ENCODE results near the gene SYNDIG1.
"Not testable (repeated sequence)": the region's sequence is repeated elsewhere in the genome, so short reads cannot be mapped to it uniquely, and the experiment has no call there.

The SYNDIG1 gene

DNA sequence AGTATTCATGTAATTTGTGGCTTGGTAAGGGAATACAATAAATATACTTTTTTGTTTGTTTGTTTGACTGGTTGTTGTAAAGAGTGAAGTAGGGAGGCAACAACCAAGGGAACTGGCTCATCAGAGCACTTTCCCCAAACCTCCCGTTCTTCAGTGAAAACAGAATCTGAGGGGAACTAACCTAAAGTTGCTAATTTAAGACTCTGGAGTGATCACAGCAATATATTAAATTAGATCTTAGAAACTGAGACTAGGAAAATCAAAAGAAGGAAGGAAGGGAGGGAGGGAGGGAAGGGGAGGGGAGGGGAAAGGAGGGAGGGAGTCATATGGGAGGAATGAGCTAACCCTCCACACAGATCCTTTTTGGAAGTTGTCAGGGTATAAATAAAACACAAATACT is 144.9 kb downstream of the SYNDIG1 start:
- Histone ChIP-seq H3K27ac (ENCODE audit: low read depth, low read length) (no peak overlapping the region), H3K4me3 (ENCODE audit: low read length) (no peak overlapping the region), H3K36me3 (ENCODE audit: control insufficient read depth, insufficient read depth, low read length) (no peaks in the 10 kb centered on the region)

DNA sequence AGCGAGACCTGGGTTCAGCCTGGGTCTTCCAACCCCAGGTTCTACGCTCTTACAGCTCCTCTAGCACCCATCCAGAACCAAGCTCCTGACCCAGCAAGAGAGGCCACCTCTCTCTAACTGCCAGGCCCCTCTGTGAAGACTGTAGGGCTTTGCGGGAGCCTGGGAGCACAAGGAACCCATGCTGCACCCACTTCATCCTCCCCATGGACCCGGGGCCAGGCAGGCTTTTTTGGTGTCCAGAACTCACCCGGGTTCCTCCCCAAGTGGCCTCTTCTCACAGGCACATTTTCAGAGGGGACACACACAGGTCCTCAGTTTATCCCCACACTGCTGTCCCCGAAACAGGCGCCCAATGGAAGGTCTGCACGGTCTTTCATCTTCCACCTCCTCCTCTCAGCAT is 145.9 kb downstream of the SYNDIG1 start:
- Histone ChIP-seq H3K9ac (ENCODE audit: low read length) (no peak overlapping the region), H3K36me3 (ENCODE audit: control insufficient read depth, insufficient read depth, low read length) (no peaks in the 10 kb centered on the region), H3K27me3 (ENCODE audit: control insufficient read depth, insufficient read depth, low read length) (peaks cover 4% of the 10 kb centered on the region)

More for the DNA sequence above, 144.9 kb downstream of the SYNDIG1 start:
- Histone ChIP-seq H3K9ac (ENCODE audit: low read length) (no peak overlapping the region), H3K27me3 (ENCODE audit: control insufficient read depth, insufficient read depth, low read length) (peaks cover 4% of the 10 kb centered on the region), H3K4me1 (ENCODE audit: control insufficient read depth, insufficient read depth, low read length) (no peaks in the 10 kb centered on the region)

DNA sequence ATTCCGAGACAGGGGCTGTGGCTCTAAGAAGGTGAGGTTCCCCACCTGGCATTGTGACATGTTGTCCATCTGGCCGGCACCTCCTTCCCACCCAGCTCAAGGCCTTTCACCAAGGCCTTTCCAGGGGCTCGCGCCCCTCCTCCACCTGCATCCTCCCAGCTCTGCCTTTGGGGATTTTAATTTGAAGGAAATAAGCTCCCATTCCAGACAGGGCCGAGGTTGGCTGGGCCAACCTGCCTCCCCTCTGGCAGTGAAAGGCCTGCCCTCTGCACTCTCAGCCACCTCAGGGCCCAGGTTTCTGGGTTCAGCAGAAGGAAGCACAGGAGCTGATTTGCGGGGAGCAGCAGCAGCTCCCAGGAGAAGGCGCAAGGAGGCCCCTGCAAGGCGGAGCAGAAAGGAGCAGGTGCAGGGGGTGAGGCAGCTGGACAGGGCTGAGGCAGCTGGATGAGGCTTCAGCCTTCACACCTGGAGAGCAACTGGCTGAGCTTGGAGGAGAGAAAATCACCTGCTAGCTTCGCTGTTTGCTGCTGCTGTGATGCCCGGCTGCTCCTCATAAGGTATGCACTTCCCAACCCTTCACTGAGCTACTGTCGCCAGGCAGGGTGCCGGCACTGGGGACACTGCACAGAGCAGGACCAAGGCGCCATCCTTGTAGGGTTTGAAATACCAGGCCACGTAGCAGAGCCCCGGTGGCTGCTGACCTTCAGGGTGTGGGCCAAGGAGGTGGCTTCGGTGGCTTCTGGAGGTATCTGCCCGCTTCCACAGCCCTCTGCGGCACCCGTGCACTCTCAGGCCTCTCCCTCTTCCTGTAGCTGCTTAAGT is 147.0 kb downstream of the SYNDIG1 start:
- no peaks in the 10 kb centered on the region for H3K36me3 ChIP-seq (ENCODE audit: control insufficient read depth, insufficient read depth, low read length)
- H3K27ac ChIP-seq (ENCODE audit: low read depth, low read length): no peak overlapping the region
- H3K27me3 ChIP-seq (ENCODE audit: control insufficient read depth, insufficient read depth, low read length): peaks cover 4% of the 10 kb centered on the region
- H3K4me1 ChIP-seq (ENCODE audit: control insufficient read depth, insufficient read depth, low read length): no peaks in the 10 kb centered on the region
- H3K9ac ChIP-seq (ENCODE audit: low read length): no peak overlapping the region
- H3K4me3 ChIP-seq (ENCODE audit: low read length): no peak overlapping the region

More for the DNA sequence above, 145.9 kb downstream of the SYNDIG1 start:
- Histone ChIP-seq H3K4me1 (ENCODE audit: control insufficient read depth, insufficient read depth, low read length) (no peaks in the 10 kb centered on the region), H3K4me3 (ENCODE audit: low read length) (no peak overlapping the region), H3K27ac (ENCODE audit: low read depth, low read length) (no peak overlapping the region)

GRCh38 chr20:24617080-24617432 is 147.6 kb downstream of the SYNDIG1 start:
- Histone ChIP-seq H3K9ac (ENCODE audit: low read length) (no peak overlapping the region), H3K4me1 (ENCODE audit: control insufficient read depth, insufficient read depth, low read length) (no peaks in the 10 kb centered on the region), H3K27me3 (ENCODE audit: control insufficient read depth, insufficient read depth, low read length) (peaks cover 4% of the 10 kb centered on the region), H3K4me3 (ENCODE audit: low read length) (no peak overlapping the region), H3K36me3 (ENCODE audit: control insufficient read depth, insufficient read depth, low read length) (no peaks in the 10 kb centered on the region), H3K27ac (ENCODE audit: low read depth, low read length) (no peak overlapping the region)

DNA sequence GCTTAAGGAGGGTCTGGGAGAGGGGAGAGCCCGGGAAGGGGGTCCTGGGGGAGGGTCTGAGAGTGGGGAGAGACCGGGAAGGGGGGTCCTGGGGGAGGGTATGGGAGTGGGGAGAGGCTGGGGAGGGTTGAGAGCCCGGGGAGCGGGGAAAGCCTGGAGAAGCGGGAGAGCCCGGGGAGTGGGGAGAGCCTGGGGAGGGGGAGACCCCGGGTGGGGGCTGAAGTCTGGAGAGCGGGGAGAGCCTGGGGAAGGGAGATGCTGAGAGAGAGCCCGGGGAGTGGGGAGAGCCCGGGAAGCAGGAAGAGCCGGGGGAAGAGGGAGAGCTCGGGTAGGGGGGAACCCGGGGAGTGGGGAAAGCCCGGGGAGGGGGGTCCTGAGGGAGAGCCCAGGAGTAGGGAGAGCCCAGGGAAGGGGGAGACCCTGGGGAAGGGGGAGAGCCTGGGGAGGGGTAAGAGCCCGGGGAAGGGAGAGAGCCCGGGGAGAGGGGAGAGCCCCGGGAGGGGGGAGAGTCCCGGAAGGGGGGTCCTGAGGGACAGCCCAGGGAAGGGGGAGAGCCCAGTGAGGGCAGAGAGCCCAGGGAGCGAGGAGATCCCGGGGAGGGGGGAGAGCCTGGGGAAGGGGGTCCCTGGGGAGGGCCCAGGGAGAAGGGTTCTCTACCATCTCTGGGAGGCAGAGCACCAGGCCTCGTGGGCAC is 148.5 kb downstream of the SYNDIG1 start:
- no peaks in the 10 kb centered on the region for H3K4me1 ChIP-seq (ENCODE audit: control insufficient read depth, insufficient read depth, low read length)
- no peak overlapping the region for H3K4me3 ChIP-seq (ENCODE audit: low read length)
- peaks cover 4% of the 10 kb centered on the region for H3K27me3 ChIP-seq (ENCODE audit: control insufficient read depth, insufficient read depth, low read length)
- no peak overlapping the region for H3K27ac ChIP-seq (ENCODE audit: low read depth, low read length)
- H3K9ac ChIP-seq (ENCODE audit: low read length): no peak overlapping the region
- no peaks in the 10 kb centered on the region for H3K36me3 ChIP-seq (ENCODE audit: control insufficient read depth, insufficient read depth, low read length)

DNA sequence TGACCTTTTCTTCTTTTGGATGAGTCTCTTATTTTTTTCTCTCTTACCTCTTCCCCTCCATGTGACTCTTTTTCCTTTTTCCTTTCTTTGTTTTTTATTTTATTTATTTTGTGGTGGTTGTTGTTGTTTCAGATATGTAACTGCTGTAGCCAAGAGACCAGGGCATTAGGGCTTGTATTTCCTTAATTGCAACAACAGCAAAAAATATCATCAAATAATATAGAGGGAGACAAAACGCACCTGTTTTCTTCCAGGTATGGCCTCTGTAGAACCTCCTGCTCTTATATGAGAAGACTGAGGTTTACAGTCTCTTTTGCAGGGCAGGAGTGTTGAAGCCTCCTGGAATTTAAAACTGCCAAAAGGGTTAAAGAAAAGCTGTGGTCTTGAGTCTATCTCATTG is 149.3 kb downstream of the SYNDIG1 start:
- Histone ChIP-seq H3K9ac (ENCODE audit: low read length) (no peak overlapping the region), H3K27ac (ENCODE audit: low read depth, low read length) (no peak overlapping the region), H3K27me3 (ENCODE audit: control insufficient read depth, insufficient read depth, low read length) (peaks cover 4% of the 10 kb centered on the region), H3K4me3 (ENCODE audit: low read length) (no peak overlapping the region), H3K36me3 (ENCODE audit: control insufficient read depth, insufficient read depth, low read length) (no peaks in the 10 kb centered on the region), H3K4me1 (ENCODE audit: control insufficient read depth, insufficient read depth, low read length) (no peaks in the 10 kb centered on the region)

GRCh38 chr20:24619212-24619611 is 149.8 kb downstream of the SYNDIG1 start:
- Histone ChIP-seq H3K9ac (ENCODE audit: low read length) (no peak overlapping the region), H3K27ac (ENCODE audit: low read depth, low read length) (no peak overlapping the region), H3K4me1 (ENCODE audit: control insufficient read depth, insufficient read depth, low read length) (no peaks in the 10 kb centered on the region), H3K4me3 (ENCODE audit: low read length) (no peak overlapping the region), H3K36me3 (ENCODE audit: control insufficient read depth, insufficient read depth, low read length) (no peaks in the 10 kb centered on the region), H3K27me3 (ENCODE audit: control insufficient read depth, insufficient read depth, low read length) (peaks cover 4% of the 10 kb centered on the region)

GRCh38 chr20:24620937-24621519 is 151.6 kb downstream of the SYNDIG1 start:
- Histone ChIP-seq H3K9ac (ENCODE audit: low read length) (no peak overlapping the region), H3K27ac (ENCODE audit: low read depth, low read length) (no peak overlapping the region), H3K4me1 (ENCODE audit: control insufficient read depth, insufficient read depth, low read length) (no peaks in the 10 kb centered on the region), H3K4me3 (ENCODE audit: low read length) (no peak overlapping the region), H3K27me3 (ENCODE audit: control insufficient read depth, insufficient read depth, low read length) (peaks cover 4% of the 10 kb centered on the region), H3K36me3 (ENCODE audit: control insufficient read depth, insufficient read depth, low read length) (no peaks in the 10 kb centered on the region)

DNA sequence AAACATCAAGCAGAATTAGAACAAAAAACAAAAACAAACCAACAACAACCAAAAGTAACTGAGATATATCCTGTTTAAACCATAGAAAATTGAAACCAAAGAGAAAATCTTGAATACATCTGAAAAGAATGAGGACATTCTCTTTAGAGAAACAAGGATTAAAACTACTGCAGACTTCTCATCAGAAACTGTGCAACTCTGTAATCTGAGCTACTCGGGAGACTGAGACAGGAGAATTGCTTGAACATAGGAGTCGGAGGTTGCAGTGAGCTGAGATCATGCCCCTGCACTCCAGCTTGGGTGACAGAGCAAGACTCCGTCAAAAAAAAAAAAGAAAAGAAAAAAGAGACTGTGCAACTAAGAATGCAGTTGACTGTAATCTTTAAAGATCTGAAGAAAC is 153.4 kb downstream of the SYNDIG1 start:
- no peak overlapping the region for H3K4me3 ChIP-seq (ENCODE audit: low read length)
- H3K4me1 ChIP-seq (ENCODE audit: control insufficient read depth, insufficient read depth, low read length): no peaks in the 10 kb centered on the region
- H3K27ac ChIP-seq (ENCODE audit: low read depth, low read length): no peak overlapping the region
- no peaks in the 10 kb centered on the region for H3K27me3 ChIP-seq (ENCODE audit: control insufficient read depth, insufficient read depth, low read length)
- no peaks in the 10 kb centered on the region for H3K36me3 ChIP-seq (ENCODE audit: control insufficient read depth, insufficient read depth, low read length)
- no peak overlapping the region for H3K9ac ChIP-seq (ENCODE audit: low read length)

DNA sequence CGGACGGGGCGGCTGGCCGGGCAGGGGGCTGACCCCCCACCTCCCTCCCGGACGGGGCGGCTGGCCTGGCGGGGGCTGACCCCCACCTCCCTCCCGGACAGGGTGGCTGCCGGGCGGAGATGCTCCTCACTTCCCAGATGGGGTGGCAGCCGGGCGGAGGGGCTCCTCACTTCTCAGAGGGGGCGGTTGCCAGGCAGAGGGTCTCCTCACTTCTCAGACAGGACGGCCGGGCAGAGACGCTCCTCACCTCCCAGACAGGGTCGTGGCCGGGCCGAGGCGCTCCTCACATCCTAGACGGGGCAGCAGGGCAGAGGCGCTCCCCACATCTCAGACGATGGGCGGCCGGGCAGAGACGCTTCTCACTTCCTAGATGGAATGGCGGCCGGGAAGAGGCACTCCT is 156.7 kb downstream of the SYNDIG1 start:
- not testable (repeated sequence) for H3K4me3 ChIP-seq (ENCODE audit: low read length); H3K27ac ChIP-seq (ENCODE audit: low read depth, low read length); H3K4me1 ChIP-seq (ENCODE audit: control insufficient read depth, insufficient read depth, low read length); H3K27me3 ChIP-seq (ENCODE audit: control insufficient read depth, insufficient read depth, low read length); H3K36me3 ChIP-seq (ENCODE audit: control insufficient read depth, insufficient read depth, low read length); H3K9ac ChIP-seq (ENCODE audit: low read length)

DNA sequence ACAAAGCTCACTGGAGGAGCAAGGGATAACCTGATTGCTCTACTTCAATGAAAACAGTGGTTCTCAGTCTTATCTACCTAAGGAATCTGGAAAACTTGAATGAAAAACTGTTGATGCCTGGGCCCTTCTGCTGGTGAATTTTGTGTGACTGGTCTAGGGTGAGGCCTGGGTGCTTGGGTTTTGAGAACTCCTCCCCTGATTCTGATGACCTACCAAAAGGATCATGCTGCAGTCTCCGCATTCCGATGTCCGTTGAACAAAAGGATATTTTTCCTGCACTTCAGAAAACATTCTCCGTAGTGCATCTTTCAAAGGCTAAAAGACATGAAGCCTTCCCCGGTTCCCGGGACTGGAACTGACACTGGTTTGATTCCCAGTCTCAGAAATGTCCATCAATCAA is 157.9 kb downstream of the SYNDIG1 start:
- Histone ChIP-seq H3K36me3 (ENCODE audit: control insufficient read depth, insufficient read depth, low read length) (no peaks in the 10 kb centered on the region), H3K27me3 (ENCODE audit: control insufficient read depth, insufficient read depth, low read length) (no peaks in the 10 kb centered on the region), H3K27ac (ENCODE audit: low read depth, low read length) (no peak overlapping the region), H3K4me1 (ENCODE audit: control insufficient read depth, insufficient read depth, low read length) (no peaks in the 10 kb centered on the region), H3K4me3 (ENCODE audit: low read length) (no peak overlapping the region), H3K9ac (ENCODE audit: low read length) (no peak overlapping the region)

GRCh38 chr20:24627926-24628325 is 158.5 kb downstream of the SYNDIG1 start:
- Histone ChIP-seq H3K36me3 (ENCODE audit: control insufficient read depth, insufficient read depth, low read length) (no peaks in the 10 kb centered on the region), H3K27ac (ENCODE audit: low read depth, low read length) (no peak overlapping the region), H3K4me3 (ENCODE audit: low read length) (no peak overlapping the region), H3K27me3 (ENCODE audit: control insufficient read depth, insufficient read depth, low read length) (no peaks in the 10 kb centered on the region), H3K9ac (ENCODE audit: low read length) (no peak overlapping the region), H3K4me1 (ENCODE audit: control insufficient read depth, insufficient read depth, low read length) (no peaks in the 10 kb centered on the region)
